GM21825 (cell line): Measurements from ENCODE around the gene LRRN2.
A peak's percentile ranks its signal among the peaks of the same experiment; 100 is the strongest.

Experiments
- ATAC-seq: cut with Tn5 transposase; IDR thresholded peaks from one replicate; pipeline ENCODE4 v1.9.1; 2021; ENCODE audit warnings: mild to moderate bottlenecking, moderate library complexity; ENCODE audit not compliant: unreplicated experiment

The LRRN2 gene

GRCh38 chr1:204602871-204603542 is 82.5 kb downstream of the LRRN2 start:
- no peak for ATAC-seq

GRCh38 chr1:204602111-204602579 is 83.4 kb downstream of the LRRN2 start:
- ATAC-seq = no peak

- ATAC-seq = no peak
Measured at GRCh38 chr1:204600968-204601367, 84.6 kb downstream of the LRRN2 start.

DNA sequence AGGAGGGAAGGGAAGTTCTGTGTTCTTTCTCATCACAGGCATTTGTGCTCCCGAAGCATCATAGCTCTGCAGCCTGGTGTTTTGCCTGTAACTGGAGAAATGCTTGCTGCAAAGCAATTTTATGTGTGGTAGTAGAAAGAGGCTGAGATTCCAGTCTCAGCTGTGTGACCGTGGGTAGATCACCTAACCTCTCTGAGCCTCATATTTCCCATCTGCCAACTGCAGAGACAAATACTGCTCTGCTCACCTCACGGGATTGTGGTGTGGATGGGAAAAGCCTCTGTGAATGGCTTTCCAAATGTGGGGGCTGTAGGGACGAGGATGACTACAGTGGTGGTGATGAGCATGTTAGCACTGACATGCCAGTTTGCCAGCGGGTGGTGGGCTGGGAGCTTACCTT is 85.3 kb downstream of the LRRN2 start:
- ATAC-seq = no peak

DNA sequence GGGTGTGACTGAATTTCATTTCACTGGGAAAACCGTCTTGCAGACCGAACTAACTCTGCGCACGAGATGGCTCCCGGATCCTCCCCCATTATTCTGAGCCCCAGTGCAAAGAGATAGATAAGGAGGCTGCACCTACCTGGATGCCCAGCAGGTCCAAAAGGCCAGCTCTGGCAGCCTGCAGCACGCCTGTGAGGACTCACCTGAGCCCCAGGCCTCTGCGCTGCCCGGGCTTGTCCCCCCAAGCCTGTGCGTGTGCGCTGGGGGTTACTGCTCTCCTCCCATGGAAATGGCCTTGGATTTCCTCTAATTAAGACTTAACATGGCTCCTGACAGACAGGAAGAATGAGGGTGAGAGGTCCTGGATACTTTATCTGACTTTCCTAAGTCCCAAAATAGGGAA is 85.9 kb downstream of the LRRN2 start:
- ATAC-seq = no peak

DNA sequence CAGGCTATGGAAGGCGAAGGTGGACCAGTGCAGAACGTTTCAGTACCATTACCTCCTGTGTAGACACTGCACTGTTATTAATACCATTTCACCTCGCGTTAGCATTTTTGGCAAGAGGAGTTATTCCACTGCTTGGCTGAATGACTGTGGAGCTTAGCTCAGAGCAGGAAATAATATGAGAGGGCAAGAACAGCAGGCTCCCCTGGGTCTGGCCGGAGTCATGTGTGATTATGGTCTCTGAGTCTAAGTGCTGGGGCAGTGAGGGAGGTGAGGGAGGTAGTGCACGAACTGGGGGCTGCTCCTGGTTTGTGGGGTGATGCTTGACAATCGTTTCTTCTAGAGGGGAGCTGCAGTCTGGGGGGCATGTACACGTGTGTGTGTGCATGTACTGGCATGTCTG is 86.4 kb downstream of the LRRN2 start:
- no peak for ATAC-seq

- ATAC-seq = no peak
Measured at GRCh38 chr1:204598319-204598969, 87.1 kb downstream of the LRRN2 start.

DNA sequence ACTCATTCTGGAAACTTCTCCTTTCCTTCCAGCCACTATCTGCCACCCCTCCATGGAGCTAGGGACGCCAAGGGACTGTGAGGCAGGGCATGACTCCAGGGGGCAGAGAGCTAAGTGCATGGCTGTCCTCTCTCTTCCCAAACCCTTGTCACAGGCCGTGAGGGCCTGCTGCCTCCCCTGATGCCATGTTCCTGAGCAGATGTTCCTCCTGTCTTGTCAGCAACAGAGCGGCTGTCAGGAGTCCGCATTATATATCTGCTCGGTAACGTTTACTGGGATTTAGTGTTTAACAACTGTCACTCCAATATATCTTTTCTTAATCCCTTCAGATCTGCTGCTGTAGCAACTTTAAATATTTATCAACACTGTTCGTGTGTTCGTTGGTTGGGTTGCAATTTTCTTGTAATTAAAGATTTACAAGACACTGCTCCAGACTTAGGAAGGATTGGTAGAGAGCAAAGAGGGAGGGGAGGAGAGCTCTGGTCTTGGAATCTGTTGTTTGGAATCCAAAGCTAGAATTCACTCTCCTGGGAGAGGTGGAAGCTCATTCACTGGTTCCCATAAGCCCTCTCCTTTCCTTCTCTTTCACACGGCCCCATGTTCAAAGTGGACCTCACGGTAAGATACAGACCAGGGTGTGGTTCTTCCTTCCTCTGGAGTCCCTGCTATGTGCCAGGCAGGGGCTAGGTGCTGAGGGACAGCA is 93.1 kb downstream of the LRRN2 start:
- no peak for ATAC-seq

DNA sequence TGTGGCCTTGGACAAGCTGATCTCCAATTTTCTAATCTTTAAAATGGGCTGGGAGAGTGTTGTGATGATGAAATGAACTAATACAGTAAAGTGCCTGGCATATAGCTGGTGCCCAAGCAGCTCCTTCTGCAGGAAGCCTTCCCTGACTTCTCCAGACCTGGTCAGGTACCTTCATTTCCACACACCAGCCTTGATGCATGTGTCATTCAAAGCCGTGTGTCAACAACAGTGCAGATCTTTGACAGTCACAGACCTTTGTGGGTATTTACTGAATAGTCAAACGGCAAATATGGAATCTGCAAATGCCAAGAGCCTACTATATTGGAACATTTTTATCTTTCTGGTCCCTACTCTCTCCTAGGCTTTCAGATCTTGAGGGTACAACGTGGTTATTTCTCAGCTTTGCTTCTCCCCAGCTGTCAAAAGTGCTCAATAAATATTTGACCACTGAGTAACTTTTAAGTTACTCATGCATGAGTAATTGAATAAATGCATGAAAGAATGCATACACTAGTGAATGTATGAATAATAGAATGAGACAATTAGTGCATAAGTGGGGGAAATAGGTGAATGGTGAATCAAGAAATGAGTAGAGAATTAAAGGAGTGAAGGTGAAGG is 94.0 kb downstream of the LRRN2 start:
- ATAC-seq = no peak

- no peak for ATAC-seq
Measured at GRCh38 chr1:204589409-204590038, 96.0 kb downstream of the LRRN2 start.

DNA sequence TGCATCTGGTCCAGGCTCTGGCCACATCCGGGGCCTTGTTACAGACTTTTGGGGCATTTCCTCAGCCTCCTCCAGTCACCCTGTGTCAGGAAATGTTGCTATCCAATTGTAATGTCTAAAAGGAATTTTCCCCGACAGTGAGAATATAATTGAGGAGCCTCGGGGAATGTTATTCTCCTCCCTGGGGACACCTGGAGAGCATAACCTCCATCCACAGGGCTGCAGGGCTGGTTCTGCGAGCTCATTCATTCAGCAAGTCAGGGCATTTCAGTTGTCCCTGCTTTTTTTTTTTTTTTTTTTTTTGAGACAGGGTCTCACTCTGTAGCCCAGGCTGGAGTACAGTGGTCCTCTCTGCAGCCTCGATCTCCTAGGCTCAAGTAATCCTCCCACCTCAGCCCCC is 96.7 kb downstream of the LRRN2 start:
- no peak for ATAC-seq

GRCh38 chr1:204587621-204588020 is 97.9 kb downstream of the LRRN2 start:
- ATAC-seq = no peak

DNA sequence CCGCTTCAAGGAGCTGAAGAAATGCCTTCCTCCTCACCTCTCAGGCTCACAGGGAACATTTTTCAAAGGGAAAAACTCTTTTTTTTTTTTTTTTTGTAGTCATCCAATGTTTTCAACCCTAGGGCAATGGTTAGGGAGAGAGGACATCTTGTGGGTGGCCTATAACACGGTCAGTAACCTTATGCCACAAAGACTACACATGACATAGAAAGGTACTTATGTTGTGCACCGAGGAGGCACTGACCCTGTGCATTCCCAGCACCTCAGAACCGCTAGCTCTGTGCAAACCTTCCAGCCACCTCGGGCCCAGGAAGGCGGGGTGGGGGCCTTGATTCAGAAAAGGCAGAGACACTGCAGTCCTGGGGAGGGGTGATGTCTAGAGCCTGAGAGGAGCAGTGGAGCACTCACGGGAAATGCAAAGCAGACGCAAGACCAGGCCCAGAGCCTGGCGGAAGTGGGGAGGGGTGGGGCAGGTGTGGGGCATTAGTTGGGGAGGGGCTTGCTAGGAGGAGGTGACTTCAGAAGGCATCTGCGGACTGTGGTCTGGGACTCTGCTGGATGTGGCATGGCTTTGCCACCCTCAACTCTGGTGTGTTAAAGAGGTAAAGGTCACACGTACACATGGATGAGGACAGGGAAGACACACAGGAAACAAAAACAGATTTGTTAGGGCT is 100.7 kb downstream of the LRRN2 start:
- ATAC-seq = no peak

GRCh38 chr1:204583909-204584632 is 101.5 kb downstream of the LRRN2 start:
- ATAC-seq = no peak

DNA sequence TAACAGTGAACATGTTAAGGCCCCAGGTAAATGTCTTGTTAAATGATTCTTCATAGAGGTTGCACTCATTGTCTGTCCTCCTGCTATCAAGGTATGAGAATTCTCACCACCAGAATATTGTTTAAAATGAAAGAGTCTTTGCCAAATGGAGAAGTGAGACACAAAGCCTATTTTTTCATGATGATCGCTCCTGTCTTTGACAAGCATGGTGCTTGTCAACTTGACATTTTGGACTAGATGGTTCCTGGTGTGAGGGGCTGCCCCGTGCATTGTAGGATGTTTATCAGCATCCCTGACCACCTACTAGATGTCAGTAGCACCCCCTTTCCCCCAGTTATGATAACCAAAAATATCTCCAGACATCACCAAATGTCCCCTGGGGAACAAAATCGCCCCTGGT is 103.8 kb downstream of the LRRN2 start:
- ATAC-seq = no peak

- ATAC-seq = no peak
Measured at GRCh38 chr1:204580862-204581261, 104.7 kb downstream of the LRRN2 start.

DNA sequence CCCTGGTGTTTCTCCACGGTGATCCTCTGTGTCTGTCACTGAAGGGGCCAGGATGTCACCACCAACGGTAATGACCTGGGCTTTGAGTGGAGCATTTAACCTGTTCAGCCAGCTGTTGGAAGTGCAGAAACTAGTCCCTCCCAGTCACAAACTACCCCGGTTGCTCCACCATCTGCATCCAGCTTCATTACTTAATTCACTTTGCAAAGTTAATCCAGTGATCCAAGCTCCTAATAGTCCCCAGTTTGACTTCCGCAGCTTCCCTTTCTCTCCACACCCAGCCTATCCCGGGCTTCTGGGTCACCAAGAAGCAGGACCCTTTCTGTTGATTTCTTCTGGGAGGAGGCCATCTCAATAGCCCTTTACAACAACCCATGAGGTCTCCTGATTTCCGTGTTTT is 105.9 kb downstream of the LRRN2 start:
- ATAC-seq = no peak

GRCh38 chr1:204578867-204579664 is 106.5 kb downstream of the LRRN2 start:
- ATAC-seq = peak; percentile 66

DNA sequence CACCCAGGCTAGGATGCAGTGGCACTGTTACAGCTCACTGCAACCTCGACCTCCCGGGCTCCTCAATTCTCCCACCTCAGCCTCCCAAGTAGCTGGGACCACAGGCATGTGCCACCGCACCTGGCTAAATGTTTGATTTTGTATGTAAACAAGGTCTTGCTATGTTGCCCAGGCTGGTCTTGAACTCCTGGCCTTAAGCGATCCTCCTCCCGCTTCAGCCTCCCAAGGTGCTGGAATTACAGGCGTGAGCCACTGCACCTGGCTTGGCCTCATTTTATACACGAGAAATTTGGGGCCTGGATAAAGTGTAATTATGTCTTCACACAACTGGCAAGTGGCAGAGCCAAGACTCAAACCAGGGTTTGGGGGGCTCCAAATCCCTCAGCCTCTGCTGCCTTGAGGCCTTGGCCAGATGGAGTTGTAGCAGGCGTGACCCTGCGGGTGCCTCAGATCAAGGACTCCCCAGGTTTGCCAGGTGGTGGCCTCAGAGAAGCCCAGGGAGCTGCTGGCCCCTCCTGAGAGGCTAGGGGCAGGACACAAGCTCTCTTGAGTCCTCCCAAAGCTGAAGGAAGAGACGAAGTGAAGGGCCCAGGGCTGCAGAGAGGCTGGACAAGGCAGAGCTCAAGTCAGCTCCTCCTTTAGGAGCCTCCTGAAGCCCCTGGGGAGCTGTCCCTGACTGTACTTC is 107.6 kb downstream of the LRRN2 start:
- no peak for ATAC-seq
